KMS-11 (cell line): ENCODE results near the gene ABCG4.

Experiments
- H2AFZ ChIP-seq: fragments of 200-600 bp; sonication (generic); 2 replicates; pipeline ENCODE4 v1.6.1; 2016; ENCODE audit warnings: antibody characterized with exemption, mixed run types, low read depth
- H3K27ac ChIP-seq: fragments of 200-600 bp; sonication (generic); 2 replicates; pipeline ENCODE4 v1.6.1; 2016; ENCODE audit warnings: mild to moderate bottlenecking, mixed run types
- H3K27me3 ChIP-seq: fragments of 200-600 bp; sonication (generic); 2 replicates; pipeline ENCODE4 v1.6.1; 2017; ENCODE audit warnings: mild to moderate bottlenecking, low read depth, mixed run types, moderate library complexity; ENCODE audit not compliant: insufficient read depth
- H3K36me3 ChIP-seq: fragments of 200-600 bp; sonication (generic); 2 replicates; pipeline ENCODE4 v1.6.1; 2017; ENCODE audit warnings: mild to moderate bottlenecking, mixed run types; ENCODE audit not compliant: insufficient read depth
- H3K4me1 ChIP-seq: fragments of 200-600 bp; sonication (generic); 2 replicates; pipeline ENCODE4 v1.6.1; 2016; ENCODE audit warnings: mild to moderate bottlenecking, low read depth, mixed run types; ENCODE audit not compliant: poor library complexity, severe bottlenecking
- H3K4me2 ChIP-seq: fragments of 200-600 bp; sonication (generic); 2 replicates; pipeline ENCODE4 v1.7.0; 2016; ENCODE audit warnings: mild to moderate bottlenecking, mixed run types
- H3K4me3 ChIP-seq: fragments of 200-600 bp; sonication (generic); IDR thresholded peaks from 2 replicates; pipeline ENCODE4 v1.6.1; 2017; ENCODE audit warnings: low read depth, low read length, mixed read lengths; ENCODE audit not compliant: insufficient read depth
- H3K79me2 ChIP-seq: fragments of 200-600 bp; sonication (generic); 2 replicates; pipeline ENCODE4 v1.6.1; 2016; ENCODE audit warnings: low read depth, mixed run types; ENCODE audit not compliant: insufficient read depth
- H3K9ac ChIP-seq: fragments of 200-600 bp; sonication (generic); 2 replicates; pipeline ENCODE4 v1.6.1; 2016; ENCODE audit warnings: mild to moderate bottlenecking, mixed run types
- H4K20me1 ChIP-seq: fragments of 200-600 bp; sonication (generic); 2 replicates; pipeline ENCODE4 v1.6.1; 2016; ENCODE audit warnings: mild to moderate bottlenecking, mixed run types; ENCODE audit not compliant: insufficient read depth
- TF ChIP-seq, protein P1 (sequence below): fragments of 200-600 bp; sonication (generic); conservative IDR thresholded peaks from 2 replicates; pipeline ENCODE4 v1.6.1; 2017; ENCODE audit warnings: low read depth, mild to moderate bottlenecking, antibody characterized with exemption, low read length, moderate library complexity, mixed read lengths

The ABCG4 gene

DNA sequence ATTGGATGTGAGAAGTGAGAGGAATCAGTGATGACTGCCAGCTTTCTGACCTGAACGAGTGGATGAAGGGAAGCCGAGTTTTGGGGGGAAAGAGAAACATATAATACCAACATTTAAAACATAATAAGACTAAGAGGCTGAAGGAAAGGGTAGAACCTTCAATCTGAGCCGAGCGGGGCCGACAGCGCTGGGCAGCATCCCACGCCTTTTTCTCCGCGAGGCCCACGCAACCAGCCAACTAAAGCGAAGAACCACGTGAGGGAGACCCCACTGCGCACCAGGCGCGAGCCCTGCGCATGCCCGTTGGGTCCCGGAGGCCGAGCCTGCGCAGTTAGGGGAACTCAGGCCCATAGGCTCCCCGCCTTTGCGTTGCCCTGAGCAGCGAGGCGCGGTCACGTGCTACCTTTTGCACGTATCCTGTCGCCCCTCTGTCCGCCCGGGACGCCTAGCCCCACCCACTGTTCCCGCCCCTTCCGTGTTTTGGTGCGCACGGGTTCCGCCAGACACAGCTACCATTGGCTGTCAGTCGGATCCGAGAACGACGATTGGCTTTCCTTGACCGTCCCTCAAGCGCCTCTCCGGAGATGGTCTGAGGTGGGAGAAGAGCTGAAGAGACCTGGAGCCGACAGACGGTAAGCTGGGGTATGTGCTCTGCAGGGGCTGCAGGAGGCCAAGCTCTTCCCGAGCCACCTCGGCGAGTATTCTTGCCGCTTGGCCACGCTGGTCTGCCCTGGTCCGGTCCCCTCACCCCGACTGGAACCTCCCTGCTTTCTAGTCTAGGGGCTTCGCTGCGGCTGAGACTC, 27.6 kb upstream of the ABCG4 start, which contains the start of gene HINFP:
Gene HINFP, plus strand, starts transcription at position 573 of the 803 bp plus-strand sequence. CDS start 5,365 bp downstream, outside the sequence.
- Histone ChIP-seq H3K4me1 (peaks cover 22% of the 10 kb centered on the region), H2AFZ (peak within 1 kb of the TSS; percentile 84), H3K79me2 (peaks cover 14% of the 10 kb centered on the region; the same call in 1 of the 2 replicates), H3K36me3 (no peaks in the 10 kb centered on the region), H3K9ac (peak within 1 kb of the TSS; percentile 50; the same call in 1 of the 2 replicates), H3K4me3 (no peak within 1 kb of the TSS), H3K4me2 (peak within 1 kb of the TSS; percentile 86), H3K27me3 (no peaks in the 10 kb centered on the region), H4K20me1 (no peaks in the 10 kb centered on the region), H3K27ac (peak within 1 kb of the TSS; percentile 40; the same call in 1 of the 2 replicates)
- TF ChIP-seq, protein P1, sequence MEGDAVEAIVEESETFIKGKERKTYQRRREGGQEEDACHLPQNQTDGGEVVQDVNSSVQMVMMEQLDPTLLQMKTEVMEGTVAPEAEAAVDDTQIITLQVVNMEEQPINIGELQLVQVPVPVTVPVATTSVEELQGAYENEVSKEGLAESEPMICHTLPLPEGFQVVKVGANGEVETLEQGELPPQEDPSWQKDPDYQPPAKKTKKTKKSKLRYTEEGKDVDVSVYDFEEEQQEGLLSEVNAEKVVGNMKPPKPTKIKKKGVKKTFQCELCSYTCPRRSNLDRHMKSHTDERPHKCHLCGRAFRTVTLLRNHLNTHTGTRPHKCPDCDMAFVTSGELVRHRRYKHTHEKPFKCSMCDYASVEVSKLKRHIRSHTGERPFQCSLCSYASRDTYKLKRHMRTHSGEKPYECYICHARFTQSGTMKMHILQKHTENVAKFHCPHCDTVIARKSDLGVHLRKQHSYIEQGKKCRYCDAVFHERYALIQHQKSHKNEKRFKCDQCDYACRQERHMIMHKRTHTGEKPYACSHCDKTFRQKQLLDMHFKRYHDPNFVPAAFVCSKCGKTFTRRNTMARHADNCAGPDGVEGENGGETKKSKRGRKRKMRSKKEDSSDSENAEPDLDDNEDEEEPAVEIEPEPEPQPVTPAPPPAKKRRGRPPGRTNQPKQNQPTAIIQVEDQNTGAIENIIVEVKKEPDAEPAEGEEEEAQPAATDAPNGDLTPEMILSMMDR, result no peak

DNA sequence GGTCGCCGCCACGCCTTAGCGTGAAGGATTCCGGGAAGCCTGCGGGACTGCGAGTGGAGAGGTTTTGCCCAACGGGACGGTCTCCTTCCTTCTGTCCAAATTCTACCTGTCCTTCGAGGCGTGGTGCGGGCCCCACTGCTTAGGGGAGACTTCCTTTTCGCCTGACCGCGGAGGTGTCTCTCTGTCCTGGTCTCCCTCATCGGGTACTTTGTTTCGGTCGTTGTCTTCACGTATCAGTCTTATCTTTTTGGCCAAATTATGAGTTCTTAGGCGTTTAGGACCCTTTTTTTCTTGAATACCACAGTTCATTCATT, 27.1 kb upstream of the ABCG4 start:
- H3K9ac ChIP-seq, result peak overlapping the region; percentile 50; the same call in 1 of the 2 replicates
- no peak overlapping the region for H3K4me3 ChIP-seq
- no peak overlapping the region for H3K27ac ChIP-seq
- peak overlapping the region; percentile 61; the same call in 1 of the 2 replicates for H2AFZ ChIP-seq
- no peaks in the 10 kb centered on the region for H4K20me1 ChIP-seq
- H3K4me2 ChIP-seq, result peak overlapping the region; percentile 86
- no peaks in the 10 kb centered on the region for H3K27me3 ChIP-seq
- TF ChIP-seq, protein P1, result no peak
- peaks cover 22% of the 10 kb centered on the region for H3K4me1 ChIP-seq
- H3K79me2 ChIP-seq, result peaks cover 14% of the 10 kb centered on the region; the same call in 1 of the 2 replicates
- no peaks in the 10 kb centered on the region for H3K36me3 ChIP-seq

DNA sequence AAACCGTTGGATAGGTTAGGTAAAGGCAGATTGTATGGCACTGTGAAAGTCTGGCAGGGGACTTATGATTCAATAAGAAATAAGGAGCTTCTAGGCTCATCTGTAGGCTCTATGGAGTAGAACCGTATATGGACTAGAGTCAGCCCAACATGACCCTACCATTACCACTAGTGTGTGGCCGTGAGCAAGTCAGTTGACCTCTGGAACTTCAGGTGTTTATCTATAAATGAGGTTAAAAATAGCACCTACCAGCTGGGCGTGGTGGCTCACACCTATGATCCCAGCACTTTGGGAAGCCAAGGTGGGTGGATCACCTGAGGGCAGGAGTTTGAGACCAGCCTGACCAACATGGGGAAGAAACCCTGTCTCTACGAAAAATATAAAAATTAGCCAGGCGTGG, 23.0 kb upstream of the ABCG4 start:
- no peaks in the 10 kb centered on the region for H4K20me1 ChIP-seq
- H3K4me2 ChIP-seq, result no peak overlapping the region
- no peak overlapping the region for H2AFZ ChIP-seq
- TF ChIP-seq, protein P1, result no peak
- H3K27me3 ChIP-seq, result no peaks in the 10 kb centered on the region
- peaks cover 5% of the 10 kb centered on the region for H3K4me1 ChIP-seq
- no peak overlapping the region for H3K9ac ChIP-seq
- H3K79me2 ChIP-seq, result peaks cover 14% of the 10 kb centered on the region; the same call in 1 of the 2 replicates
- no peak overlapping the region for H3K27ac ChIP-seq
- no peak overlapping the region for H3K4me3 ChIP-seq
- H3K36me3 ChIP-seq, result no peaks in the 10 kb centered on the region

DNA sequence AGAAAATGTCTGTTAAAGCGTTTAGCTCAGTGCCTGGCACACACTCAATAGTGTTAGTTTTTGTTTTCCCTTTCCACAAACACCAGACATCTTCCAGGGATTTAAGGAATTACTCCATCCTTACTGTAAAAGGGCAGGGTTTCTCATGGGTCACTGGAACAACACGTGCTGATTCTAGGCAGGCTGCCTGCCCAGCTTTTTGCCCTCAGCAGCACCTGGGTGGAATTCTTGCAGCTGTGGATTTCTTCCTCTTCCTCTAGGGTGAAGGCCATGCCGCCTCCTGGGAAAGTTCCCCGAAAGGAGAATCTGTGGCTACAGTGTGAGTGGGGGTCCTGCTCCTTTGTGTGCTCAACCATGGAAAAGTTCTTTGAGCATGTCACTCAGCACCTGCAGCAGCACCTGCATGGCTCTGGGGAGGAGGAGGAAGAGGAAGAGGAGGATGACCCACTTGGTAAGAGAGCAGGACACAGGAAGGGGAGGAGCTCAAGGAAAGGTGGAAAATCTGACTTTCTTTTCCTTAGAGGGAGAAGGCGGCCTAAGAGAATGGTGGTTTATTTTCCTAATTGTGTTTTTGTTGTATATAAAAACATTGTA, 22.1 kb upstream of the ABCG4 start:
- H2AFZ ChIP-seq, result no peak overlapping the region
- TF ChIP-seq, protein P1, result no peak
- no peaks in the 10 kb centered on the region for H3K36me3 ChIP-seq
- peaks cover 11% of the 10 kb centered on the region; the same call in 1 of the 2 replicates for H3K79me2 ChIP-seq
- no peak overlapping the region for H3K4me3 ChIP-seq
- no peak overlapping the region for H3K9ac ChIP-seq
- peaks cover 5% of the 10 kb centered on the region for H3K4me1 ChIP-seq
- no peaks in the 10 kb centered on the region for H3K27me3 ChIP-seq
- no peak overlapping the region for H3K4me2 ChIP-seq
- H3K27ac ChIP-seq, result no peak overlapping the region
- H4K20me1 ChIP-seq, result no peaks in the 10 kb centered on the region
